ENCODE results near the gene ACTN4.

- TF ChIP-seq POLR2AphosphoS5 (IDR thresholded peaks at IDR 0.05; ENCODE audit: insufficient read depth, low read depth, low read length): no peak
- no peak for TF ChIP-seq EZH2 (IDR thresholded peaks at IDR 0.05; ENCODE audit: borderline replicate concordance, low read depth, low read length, severe bottlenecking)
These were observed 48.6 kb downstream of the ACTN4 start for GRCh38 chr19:38695832-38696728.
